Endothelial cell of umbilical vein (primary cell): ENCODE results near the gene HOMER1. TPM values are rescaled to one million over a fixed set of nuclear protein-coding genes. Genes with fewer than 3 reads are reported as not detected.

Experiments used
- BruUV-seq: library from RNA; stranded (reverse); fragments of 400-500 nt; replicated peaks from 2 replicates; lab custom pipeline; 2021; lab: Mats Ljungman, UMichigan
- CTCF ChIA-PET: fragments of 300-600, 350-600 bp; sonication (Branson Sonifier 250); formaldehyde crosslinking; loops from one replicate; lab custom pipeline; 2021; ENCODE audit warnings: antibody characterized with exemption, inconsistent platforms; lab: Charles Lee
- POLR2A ChIA-PET: fragments of 300-600, 350-600 bp; sonication (Branson Sonifier 250); formaldehyde crosslinking; loops from one replicate; lab custom pipeline; 2021; ENCODE audit warnings: antibody characterized with exemption, inconsistent platforms; lab: Charles Lee
- DNase-seq: peaks from one replicate; pipeline ENCODE4 v3.0.0-alpha.2; 2011; ENCODE audit warnings: low read depth, low spot score
- FAIRE-seq: peaks from 2 replicates; lab custom pipeline; 2011; peaks lifted over from hg19 to GRCh38; lab: Jason Lieb, UNC
- H2AFZ ChIP-seq: 2 replicates; pipeline ENCODE4 v1.6.0; 2012; ENCODE audit warnings: low read depth, low read length, control low read depth, inconsistent platforms
- H3K27ac ChIP-seq: 2 replicates; pipeline ENCODE4 v1.5.1; 2011; ENCODE audit warnings: low read depth, mild to moderate bottlenecking, control low read depth, low read length, moderate library complexity; ENCODE audit not compliant: insufficient read depth
- H3K27me3 ChIP-seq, 2 experiments: 2 replicates each; pipeline versions ENCODE4 v1.6.0 to v1.6.1; 2011; ENCODE audit warnings: low read length in 2 of 2, mixed read lengths in 1 of 2; ENCODE audit not compliant: control insufficient read depth in 2 of 2, insufficient read depth in 2 of 2
- H3K36me3 ChIP-seq, 2 experiments: 2 replicates in 1 of 2; 3 replicates in 1 of 2; pipeline ENCODE4 v1.5.1; 2011; ENCODE audit warnings: low read length in 2 of 2, mild to moderate bottlenecking in 1 of 2, moderate library complexity in 1 of 2; ENCODE audit not compliant: control insufficient read depth in 2 of 2, insufficient read depth in 2 of 2; ENCODE audit errors: extremely low read depth in 1 of 2
- H3K4me1 ChIP-seq: 3 replicates; pipeline ENCODE4 v1.5.1; 2011; ENCODE audit warnings: mild to moderate bottlenecking, low read length; ENCODE audit not compliant: control insufficient read depth, insufficient read depth; ENCODE audit errors: extremely low read depth
- H3K4me2 ChIP-seq: 2 replicates; pipeline ENCODE4 v1.6.1; 2011; ENCODE audit warnings: low read length, control low read depth, mixed read lengths; ENCODE audit not compliant: insufficient read depth
- H3K4me3 ChIP-seq, 3 experiments: fragments of 200-600 bp in 1 of 3; sonication (generic), shearing (Covaris generic) in 1 of 3; replicated peaks in 1 of 3; 2 replicates each; pipeline ENCODE4 v1.5.1; 2011 to 2016; ENCODE audit warnings: control low read depth in 3 of 3, low read length in 3 of 3, mild to moderate bottlenecking in 2 of 3, inconsistent platforms in 1 of 3, low read depth in 1 of 3, moderate library complexity in 1 of 3; ENCODE audit not compliant: insufficient read depth in 1 of 3
- H3K79me2 ChIP-seq: 2 replicates; pipeline ENCODE4 v1.6.0; 2012; ENCODE audit warnings: low read length, inconsistent platforms; ENCODE audit not compliant: control insufficient read depth, insufficient read depth
- H3K9ac ChIP-seq: replicated peaks from 2 replicates; pipeline ENCODE3; 2011; ENCODE audit warnings: low read length, control low read depth; ENCODE audit not compliant: insufficient read depth; ENCODE audit errors: extremely low read depth
- H3K9me1 ChIP-seq: replicated peaks from 3 replicates; pipeline ENCODE4 v1.6.0; 2011; ENCODE audit warnings: mild to moderate bottlenecking, low read length; ENCODE audit not compliant: control insufficient read depth, insufficient read depth; ENCODE audit errors: extremely low read depth
- H3K9me3 ChIP-seq: replicated peaks from 2 replicates; pipeline ENCODE4 v1.5.1; 2012; ENCODE audit warnings: low read length, inconsistent platforms; ENCODE audit not compliant: control insufficient read depth, insufficient read depth
- H4K20me1 ChIP-seq: replicated peaks from 2 replicates; pipeline ENCODE3; 2011; ENCODE audit warnings: mild to moderate bottlenecking, low read length; ENCODE audit not compliant: control insufficient read depth, insufficient read depth; ENCODE audit errors: extremely low read depth
- CTCF ChIP-seq, 2 donors: IDR thresholded peaks; 1 replicate in 1 of 2; 2 replicates in 1 of 2; pipeline ENCODE4 v1.5.1; 2011; ENCODE audit warnings: low read length in 2 of 2, mild to moderate bottlenecking in 2 of 2, moderate library complexity in 2 of 2, control low read depth in 1 of 2, inconsistent platforms in 1 of 2, low read depth in 1 of 2; ENCODE audit not compliant: insufficient read depth in 1 of 2; ENCODE audit errors: extremely low read depth in 1 of 2
- EZH2 ChIP-seq: IDR thresholded peaks from 2 replicates; pipeline ENCODE4 v1.6.1; 2012; ENCODE audit warnings: borderline replicate concordance, low read depth, mild to moderate bottlenecking, moderate library complexity, low read length, inconsistent platforms; ENCODE audit not compliant: severe bottlenecking
- FOS ChIP-seq: IDR thresholded peaks from 2 replicates; pipeline ENCODE4 v1.6.1; 2011; ENCODE audit warnings: mild to moderate bottlenecking, low read length, moderate library complexity, borderline replicate concordance; ENCODE audit not compliant: insufficient read depth
- GATA2 ChIP-seq: IDR thresholded peaks from 2 replicates; pipeline ENCODE4 v1.7.0; 2011; ENCODE audit warnings: low read depth, mild to moderate bottlenecking, moderate library complexity, mixed read lengths, low read length; ENCODE audit not compliant: insufficient read length, insufficient read depth
- JUN ChIP-seq: IDR thresholded peaks from 2 replicates; pipeline ENCODE4 v1.6.1; 2011; ENCODE audit warnings: borderline replicate concordance, low read depth; ENCODE audit not compliant: insufficient read length, insufficient read depth
- MAX ChIP-seq: IDR thresholded peaks from 2 replicates; pipeline ENCODE4 v1.6.1; 2011; ENCODE audit not compliant: insufficient read depth, insufficient read length
- MYC ChIP-seq: IDR thresholded peaks from one replicate; pipeline ENCODE4 v1.6.1; 2011; ENCODE audit warnings: mild to moderate bottlenecking, low read depth, low read length
- POLR2A ChIP-seq: IDR thresholded peaks from 2 replicates; pipeline ENCODE4 v1.6.1; 2012; ENCODE audit warnings: low read depth, mild to moderate bottlenecking, control low read depth, low read length
- POLR2AphosphoS5 ChIP-seq: IDR thresholded peaks from 2 replicates; pipeline ENCODE4 v1.6.1; 2012; ENCODE audit warnings: low read depth, mild to moderate bottlenecking, control low read depth, low read length, moderate library complexity; ENCODE audit not compliant: insufficient read depth
- dilution Hi-C: fragments of 300-500 bp; cut with MboI; formaldehyde crosslinking; loops from one replicate; pipeline ENCODE4 v1.15.0; 2019; ENCODE audit warnings: low sequenced_read_pairs; ENCODE audit not compliant: extremely low pct_ligation_motif_present
- intact Hi-C: fragments of 100-400 bp; cut with micrococcal nuclease; formaldehyde crosslinking; loops from one replicate; pipeline ENCODE4 v1.10.0; 2022
- polyA plus RNA-seq, 4 experiments: library from polyadenylated mRNA; depleted of rRNA in 3 of 4; stranded (reverse) in 3 of 4; unstranded in 1 of 4; fragments of >200 nt; gene quantifications; 2 replicates each; pipeline versions ENCODE4 v1.2.1 to v1.2.3, GENCODE V29; 2011 to 2012; ENCODE audit warnings: missing spikeins in 1 of 4
- total RNA-seq: library from RNA; stranded (reverse); gene quantifications from 2 replicates; pipeline ENCODE4 v1.2.3, GENCODE V29; 2021

HOMER1 gene
- total and polyA plus RNA-seq, 2 donors (not counting 3 experiments of a cell fraction or from before 2014, with no cell fraction given) = 0.57 to 3.9 TPM

- H3K9ac ChIP-seq = no peak overlapping the region
- no peak overlapping the region for H3K4me3 ChIP-seq
- H2AFZ ChIP-seq = no peak overlapping the region
- H3K27ac ChIP-seq = no peak overlapping the region
- TF ChIP-seq CTCF (IDR thresholded peaks at IDR 0.05; ENCODE audit: extremely low read depth in 1 of 2, insufficient read depth in 1 of 2, low read depth in 1 of 2, low read length in 2 of 2) (no peak), POLR2A (no peak), MYC (no peak), MAX (no peak), FOS (no peak), GATA2 (no peak), JUN (no peak), POLR2AphosphoS5 (no peak), EZH2 (no peak)
- ChIA-PET CTCF (interaction anchor here (1.1 to 2.4 kb wide), 2 partner anchors 511 to 515 kb away, joined by 3 to 12 read pairs; no protein-coding TSS in a partner anchor), POLR2A (interaction anchor here (0.5 kb wide), 1 partner anchor 839 kb away, joined by 3 read pairs; no protein-coding TSS in a partner anchor)
- H3K9me3 ChIP-seq = no peaks in the 10 kb centered on the region
- dilution Hi-C loops (no loop called here), intact Hi-C loops (no loop called here)
- H3K79me2 ChIP-seq = no peaks in the 10 kb centered on the region
- peaks cover 0 to 7% of the 10 kb centered on the region in 2 experiments for H3K27me3 ChIP-seq
- no peaks in the 10 kb centered on the region for H3K36me3 ChIP-seq
- no peak overlapping the region for H3K4me2 ChIP-seq
- FAIRE-seq = no peak
- no peaks in the 10 kb centered on the region for H3K9me1 ChIP-seq
- no peak for DNase-seq
- no peaks in the 10 kb centered on the region for H3K4me1 ChIP-seq
- BruUV-seq = no TSS peak
- no peaks in the 10 kb centered on the region for H4K20me1 ChIP-seq
Measured at GRCh38 chr5:79536193-79536906, 22.4 kb upstream of the HOMER1 start.
